GM06990 (cell line): ENCODE data around the gene EZR.
"Not testable (repeated sequence)": the region's sequence is repeated elsewhere in the genome, so short reads cannot be mapped to it uniquely, and the experiment has no call there.

Experiments
- DNase-seq: peaks from one replicate; pipeline ENCODE4 v3.0.0-alpha.2; 2011; ENCODE audit not compliant: insufficient read length; ENCODE audit errors: extremely low read depth
- H3K27me3 ChIP-seq: replicated peaks from 2 replicates; pipeline ENCODE4 v1.6.0; 2011; ENCODE audit warnings: low read length; ENCODE audit not compliant: control insufficient read depth, insufficient read depth
- H3K36me3 ChIP-seq: 2 replicates; pipeline ENCODE4 v1.5.1; 2011; ENCODE audit warnings: low read length; ENCODE audit not compliant: control insufficient read depth, insufficient read depth
- H3K4me3 ChIP-seq: replicated peaks from 2 replicates; pipeline ENCODE4 v1.5.1; 2011; ENCODE audit warnings: low read depth, mild to moderate bottlenecking, control low read depth, low read length
- CTCF ChIP-seq: IDR thresholded peaks from 2 replicates; pipeline ENCODE4 v1.5.1; 2011; ENCODE audit warnings: low read length, control low read depth, mild to moderate bottlenecking, inconsistent platforms; ENCODE audit not compliant: insufficient read depth, poor library complexity, severe bottlenecking

EZR gene

GRCh38 chr6:158839796-158840195 is 20.6 kb upstream of the EZR start:
- H3K27me3 ChIP-seq = no peaks in the 10 kb centered on the region
- no peak for TF ChIP-seq CTCF
- H3K4me3 ChIP-seq = no peak overlapping the region
- H3K36me3 ChIP-seq = no peaks in the 10 kb centered on the region
- no peak for DNase-seq

GRCh38 chr6:158838790-158839189 is 19.6 kb upstream of the EZR start:
- not testable (repeated sequence) for H3K27me3 ChIP-seq, H3K36me3 ChIP-seq, H3K4me3 ChIP-seq, DNase-seq

DNA sequence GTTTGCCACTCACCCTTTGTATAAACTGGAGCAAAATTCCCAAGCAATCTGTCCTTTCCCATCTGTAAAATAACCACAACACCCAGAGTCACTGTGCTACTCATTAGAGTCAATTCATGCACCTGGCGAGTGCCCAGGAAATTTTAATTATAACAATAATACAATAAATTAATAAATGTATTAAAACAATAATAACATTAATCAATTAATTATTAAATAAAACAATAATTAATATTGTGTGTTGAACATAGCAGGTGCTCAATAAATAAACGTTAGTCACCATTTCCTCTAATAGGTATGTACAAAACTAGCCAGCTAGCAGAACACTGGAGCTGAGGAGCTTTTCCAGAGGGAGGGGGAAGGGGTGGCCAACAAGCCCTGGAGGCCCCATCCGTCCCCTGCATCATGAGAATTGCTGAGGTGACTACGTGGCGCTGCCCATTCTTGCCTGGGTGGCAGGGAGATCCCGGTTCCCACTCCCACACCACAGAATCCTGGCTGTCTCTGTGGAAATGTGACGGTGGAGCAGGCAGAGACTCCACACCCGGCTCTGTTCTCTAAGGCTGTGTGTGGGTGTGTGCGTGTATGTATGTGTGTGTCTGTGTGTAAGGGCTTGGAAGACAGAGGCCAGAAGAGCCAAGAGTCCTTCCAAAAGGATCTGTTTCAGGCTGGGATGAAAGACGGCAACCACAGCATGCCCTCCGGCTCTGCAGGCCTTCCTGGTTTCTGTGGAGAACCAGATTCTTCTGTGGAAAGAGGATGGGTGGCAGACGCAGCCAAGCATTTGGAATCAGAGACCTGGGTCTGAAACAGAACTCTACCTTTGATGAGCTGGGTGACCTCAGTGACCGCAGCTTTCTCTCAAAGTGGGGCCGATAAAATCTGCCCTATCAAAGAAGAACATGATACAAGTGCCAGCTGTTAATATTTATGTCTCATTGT is 18.8 kb upstream of the EZR start:
- no peak for TF ChIP-seq CTCF
- H3K4me3 ChIP-seq = no peak overlapping the region
- DNase-seq = no peak

DNA sequence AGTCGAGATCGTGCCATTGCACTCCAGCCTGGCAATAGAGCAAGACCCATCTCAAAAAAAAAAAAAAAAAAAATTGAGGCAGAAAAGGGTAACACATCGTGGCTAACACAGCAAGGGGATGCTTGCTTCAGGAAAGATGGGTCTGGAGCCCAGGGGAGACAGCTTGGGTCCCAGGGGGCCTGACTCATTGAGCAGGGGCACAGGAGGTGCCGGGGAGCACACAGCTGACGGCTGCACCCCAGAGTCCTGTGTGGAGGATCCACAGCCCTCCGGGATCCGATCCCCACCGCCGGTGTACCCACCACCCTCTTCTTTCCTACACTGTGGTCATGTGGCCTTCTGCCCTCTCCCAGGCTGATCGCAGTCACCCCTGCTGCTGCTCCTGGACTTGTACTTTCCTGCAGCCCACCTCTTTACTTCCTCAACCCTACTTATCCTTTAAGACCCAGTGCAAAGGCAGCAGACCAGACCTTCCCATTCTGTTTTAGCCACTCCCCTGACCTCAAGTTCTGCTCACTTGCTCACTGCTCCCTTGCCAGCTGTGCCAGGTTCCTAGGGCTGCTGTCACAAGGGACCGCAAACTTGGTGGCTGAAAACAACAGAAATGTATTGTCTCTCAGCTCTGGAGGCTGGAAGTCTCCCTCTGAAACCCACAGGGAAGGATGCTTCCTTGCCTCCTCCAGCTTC is 17.6 kb upstream of the EZR start:
- DNase-seq = no peak
- H3K27me3 ChIP-seq = no peaks in the 10 kb centered on the region
- no peak overlapping the region for H3K4me3 ChIP-seq
- TF ChIP-seq CTCF = no peak
- H3K36me3 ChIP-seq = no peaks in the 10 kb centered on the region

More for the DNA sequence above, 18.8 kb upstream of the EZR start:
- no peaks in the 10 kb centered on the region for H3K27me3 ChIP-seq
- no peaks in the 10 kb centered on the region for H3K36me3 ChIP-seq

DNA sequence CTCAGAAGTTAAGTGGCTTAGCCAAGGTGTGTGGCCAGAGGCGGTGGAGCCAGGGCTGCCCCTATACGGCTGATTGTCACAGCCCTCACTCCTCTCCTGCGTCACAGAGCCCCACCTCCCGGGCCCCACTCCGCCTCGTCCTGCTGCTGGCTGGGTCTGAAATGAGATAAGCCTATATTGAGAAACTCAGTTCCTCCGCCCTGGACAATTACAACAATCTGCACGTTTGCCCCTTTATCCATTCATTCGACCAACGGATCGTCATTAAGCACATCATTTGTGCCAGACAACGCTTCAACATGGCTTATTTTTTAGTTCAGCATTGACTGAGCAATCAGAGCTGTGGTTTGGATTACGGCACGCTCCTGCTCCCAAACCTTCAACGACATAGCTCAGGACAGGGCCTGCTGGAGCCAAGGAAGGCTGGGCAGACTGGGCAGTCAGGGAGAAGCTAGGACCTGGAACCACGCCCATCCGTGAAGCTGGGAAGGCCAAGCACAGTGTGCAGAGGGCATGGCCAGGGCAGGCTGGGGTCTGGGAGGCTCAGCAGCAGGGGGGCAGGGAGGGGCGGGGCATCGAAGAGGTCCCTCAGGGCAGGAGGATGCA is 16.6 kb upstream of the EZR start:
- H3K27me3 ChIP-seq = no peaks in the 10 kb centered on the region
- no peak overlapping the region for H3K4me3 ChIP-seq
- H3K36me3 ChIP-seq = no peaks in the 10 kb centered on the region
- no peak for TF ChIP-seq CTCF
- no peak for DNase-seq
